DND-41 (cell line): Measurements from ENCODE around the gene PCNX2.

Source experiments
- EZH2 ChIP-seq: IDR thresholded peaks from 3 replicates; pipeline ENCODE4 v1.6.1; 2012; ENCODE audit warnings: borderline replicate concordance, low read depth, mild to moderate bottlenecking, moderate library complexity, low read length, inconsistent platforms; ENCODE audit not compliant: severe bottlenecking
- TF ChIP-seq, protein P1 (sequence below): IDR thresholded peaks from 2 replicates; pipeline ENCODE4 v1.5.1; 2012; ENCODE audit warnings: borderline replicate concordance, low read length, moderate library complexity, mild to moderate bottlenecking; ENCODE audit not compliant: poor library complexity, severe bottlenecking; ENCODE audit errors: extremely low read depth

DNA sequence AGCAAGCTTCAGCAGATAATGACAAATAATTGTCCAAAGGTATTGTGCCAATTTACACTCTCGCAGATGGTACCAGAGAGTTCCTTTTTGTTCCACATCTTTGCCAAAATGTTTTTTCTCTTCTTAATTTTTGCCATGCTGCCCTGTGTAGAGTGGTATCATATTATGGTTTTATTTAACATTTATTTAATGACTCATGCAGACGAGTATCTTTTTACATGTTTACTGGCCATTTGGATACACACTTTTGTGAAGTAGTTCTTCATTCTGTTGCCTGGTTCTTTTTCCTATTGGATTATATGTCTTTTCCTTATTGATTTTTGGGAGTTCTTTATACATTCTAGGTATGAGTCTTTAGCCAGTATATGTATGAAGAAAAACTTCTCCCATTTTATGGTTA, 151.1 kb downstream of the PCNX2 start:
- no peak for TF ChIP-seq EZH2
- TF ChIP-seq, protein P1, sequence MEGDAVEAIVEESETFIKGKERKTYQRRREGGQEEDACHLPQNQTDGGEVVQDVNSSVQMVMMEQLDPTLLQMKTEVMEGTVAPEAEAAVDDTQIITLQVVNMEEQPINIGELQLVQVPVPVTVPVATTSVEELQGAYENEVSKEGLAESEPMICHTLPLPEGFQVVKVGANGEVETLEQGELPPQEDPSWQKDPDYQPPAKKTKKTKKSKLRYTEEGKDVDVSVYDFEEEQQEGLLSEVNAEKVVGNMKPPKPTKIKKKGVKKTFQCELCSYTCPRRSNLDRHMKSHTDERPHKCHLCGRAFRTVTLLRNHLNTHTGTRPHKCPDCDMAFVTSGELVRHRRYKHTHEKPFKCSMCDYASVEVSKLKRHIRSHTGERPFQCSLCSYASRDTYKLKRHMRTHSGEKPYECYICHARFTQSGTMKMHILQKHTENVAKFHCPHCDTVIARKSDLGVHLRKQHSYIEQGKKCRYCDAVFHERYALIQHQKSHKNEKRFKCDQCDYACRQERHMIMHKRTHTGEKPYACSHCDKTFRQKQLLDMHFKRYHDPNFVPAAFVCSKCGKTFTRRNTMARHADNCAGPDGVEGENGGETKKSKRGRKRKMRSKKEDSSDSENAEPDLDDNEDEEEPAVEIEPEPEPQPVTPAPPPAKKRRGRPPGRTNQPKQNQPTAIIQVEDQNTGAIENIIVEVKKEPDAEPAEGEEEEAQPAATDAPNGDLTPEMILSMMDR, result no peak
